ENCODE results near the gene MITF.

The MITF gene

DNA sequence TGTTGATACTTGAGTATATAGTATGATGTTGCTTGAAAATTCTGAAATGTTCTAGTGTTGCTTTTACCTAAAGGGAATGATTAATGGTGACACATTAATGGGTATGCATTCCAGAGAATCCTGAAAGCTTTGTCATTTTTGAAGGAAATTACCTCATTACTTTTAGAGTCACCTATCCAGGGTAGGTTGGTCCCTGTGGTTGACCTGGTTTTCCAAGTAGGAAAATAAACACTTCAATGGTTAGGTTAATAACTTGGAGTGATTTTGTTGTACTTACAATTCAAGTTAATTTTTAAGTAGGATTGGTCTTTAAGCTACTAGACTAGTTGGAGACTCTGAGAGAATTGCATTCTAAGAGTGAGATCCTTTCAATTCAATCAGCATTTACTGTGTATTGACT lies 31.0 kb downstream of the MITF start:
- Histone ChIP-seq H3K9me3 (ENCODE audit: control insufficient read depth, low read length) (no peaks in the 10 kb centered on the region), H3K27ac (ENCODE audit: insufficient read depth, low read depth, low read length, poor library complexity, severe bottlenecking) (no peak overlapping the region), H3K4me1 (ENCODE audit: control insufficient read depth, insufficient read depth, low read length) (no peaks in the 10 kb centered on the region), H3K36me3 (ENCODE audit: control insufficient read depth, insufficient read depth, low read length) (no peaks in the 10 kb centered on the region), H3K4me3 (ENCODE audit: insufficient read depth, low read depth, low read length) (no peak overlapping the region), H3K27me3 (ENCODE audit: control insufficient read depth, insufficient read depth, low read length, poor library complexity, severe bottlenecking) (no peaks in the 10 kb centered on the region)

- WGBS, 2 experiments = 90 to 94% methylated on average over 5 to 6 of the region's 6 CpGs
- H3K4me1 ChIP-seq (ENCODE audit: control insufficient read depth, insufficient read depth, low read length) = no peaks in the 10 kb centered on the region
- H3K27me3 ChIP-seq (ENCODE audit: control insufficient read depth, insufficient read depth, low read length, poor library complexity, severe bottlenecking) = no peaks in the 10 kb centered on the region
- no peaks in the 10 kb centered on the region for H3K36me3 ChIP-seq (ENCODE audit: control insufficient read depth, insufficient read depth, low read length)
- H3K27ac ChIP-seq (ENCODE audit: insufficient read depth, low read depth, low read length, poor library complexity, severe bottlenecking) = no peak overlapping the region
- H3K4me3 ChIP-seq (ENCODE audit: insufficient read depth, low read depth, low read length) = no peak overlapping the region
- H3K9me3 ChIP-seq (ENCODE audit: control insufficient read depth, low read length) = no peaks in the 10 kb centered on the region
Observed at GRCh38 chr3:69770976-69771634, 31.8 kb downstream of the MITF start.

DNA sequence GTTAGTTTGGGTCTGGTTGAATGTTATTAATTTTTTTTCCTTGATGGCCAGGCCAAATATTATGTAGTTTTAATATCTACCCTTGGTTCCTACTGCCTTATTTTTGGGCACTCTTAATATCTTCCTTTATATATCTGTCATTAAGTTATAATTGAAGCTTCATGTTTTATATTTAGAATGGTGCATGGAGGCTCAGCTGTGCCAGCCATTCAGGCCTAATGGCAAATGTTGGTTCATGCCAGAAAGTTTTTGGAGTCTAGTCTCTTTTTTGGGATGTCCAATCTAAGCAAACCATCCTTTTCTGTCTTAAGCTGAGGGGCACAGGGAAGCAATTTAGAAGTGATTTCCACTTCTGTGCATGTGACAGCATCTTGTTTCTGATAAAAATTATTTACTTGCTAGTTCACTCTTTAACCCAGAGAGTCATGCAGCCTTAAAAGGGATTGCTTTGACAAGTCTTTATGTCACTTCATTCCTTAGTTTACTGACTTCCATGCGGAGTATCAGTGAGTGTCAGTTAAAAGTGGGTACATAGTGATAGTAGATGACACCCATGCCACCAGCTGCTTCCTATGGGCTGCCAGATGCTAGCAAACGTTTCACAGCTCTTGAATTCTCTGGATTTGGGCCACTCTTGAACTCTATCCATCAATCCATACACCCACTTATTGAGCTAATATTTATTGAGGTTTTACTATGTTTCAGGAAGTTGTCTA lies 33.0 kb downstream of the MITF start:
- H3K27me3 ChIP-seq (ENCODE audit: control insufficient read depth, insufficient read depth, low read length, poor library complexity, severe bottlenecking) = no peaks in the 10 kb centered on the region
- H3K27ac ChIP-seq (ENCODE audit: insufficient read depth, low read depth, low read length, poor library complexity, severe bottlenecking) = no peak overlapping the region
- H3K4me1 ChIP-seq (ENCODE audit: control insufficient read depth, insufficient read depth, low read length) = no peaks in the 10 kb centered on the region
- no peaks in the 10 kb centered on the region for H3K36me3 ChIP-seq (ENCODE audit: control insufficient read depth, insufficient read depth, low read length)
- WGBS, 2 experiments = 88 to 91% methylated on average over 2 of the region's 2 CpGs
- no peak overlapping the region for H3K4me3 ChIP-seq (ENCODE audit: insufficient read depth, low read depth, low read length)
- H3K9me3 ChIP-seq (ENCODE audit: control insufficient read depth, low read length) = no peaks in the 10 kb centered on the region

GRCh38 chr3:69774029-69774428 lies 34.8 kb downstream of the MITF start:
- Histone ChIP-seq H3K9me3 (ENCODE audit: control insufficient read depth, low read length) (no peaks in the 10 kb centered on the region), H3K4me1 (ENCODE audit: control insufficient read depth, insufficient read depth, low read length) (no peaks in the 10 kb centered on the region)
- WGBS, 2 experiments = 100% methylated on average over 1 of the region's 1 CpG; no CpG with 5 or more reads in 1 of the 2 experiments

DNA sequence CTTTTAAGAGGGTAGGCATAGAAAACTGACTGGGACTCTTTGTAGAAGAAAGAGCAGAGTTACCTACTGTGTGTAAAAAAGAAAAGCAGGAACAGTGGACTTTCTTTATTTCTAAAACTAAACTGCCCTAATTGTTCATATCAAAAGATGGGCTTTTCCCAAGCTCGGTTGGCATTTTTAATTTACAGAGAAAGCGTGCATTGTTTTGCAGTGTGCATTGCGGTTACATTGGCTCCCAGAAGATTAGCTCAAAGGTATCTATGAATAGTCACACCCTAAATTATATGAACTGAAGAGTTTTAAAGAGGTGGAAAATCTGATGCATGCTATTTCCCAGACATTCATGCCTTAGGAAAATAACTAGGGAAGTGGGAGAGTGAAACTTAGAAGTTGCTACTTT lies 36.5 kb downstream of the MITF start:
- 93 to 97% methylated on average over 3 of the region's 3 CpGs for WGBS, 2 experiments
- Histone ChIP-seq H3K9me3 (ENCODE audit: control insufficient read depth, low read length) (no peaks in the 10 kb centered on the region), H3K36me3 (ENCODE audit: control insufficient read depth, insufficient read depth, low read length) (no peaks in the 10 kb centered on the region), H3K27ac (ENCODE audit: insufficient read depth, low read depth, low read length, poor library complexity, severe bottlenecking) (no peak overlapping the region), H3K27me3 (ENCODE audit: control insufficient read depth, insufficient read depth, low read length, poor library complexity, severe bottlenecking) (no peaks in the 10 kb centered on the region), H3K4me1 (ENCODE audit: control insufficient read depth, insufficient read depth, low read length) (no peaks in the 10 kb centered on the region), H3K4me3 (ENCODE audit: insufficient read depth, low read depth, low read length) (no peak overlapping the region)

More at GRCh38 chr3:69774029-69774428, 34.8 kb downstream of the MITF start:
- H3K4me3 ChIP-seq (ENCODE audit: insufficient read depth, low read depth, low read length) = no peak overlapping the region
- no peaks in the 10 kb centered on the region for H3K27me3 ChIP-seq (ENCODE audit: control insufficient read depth, insufficient read depth, low read length, poor library complexity, severe bottlenecking)
- H3K27ac ChIP-seq (ENCODE audit: insufficient read depth, low read depth, low read length, poor library complexity, severe bottlenecking) = no peak overlapping the region
- H3K36me3 ChIP-seq (ENCODE audit: control insufficient read depth, insufficient read depth, low read length) = no peaks in the 10 kb centered on the region

- Histone ChIP-seq H3K27me3 (ENCODE audit: control insufficient read depth, insufficient read depth, low read length, poor library complexity, severe bottlenecking) (no peaks in the 10 kb centered on the region), H3K27ac (ENCODE audit: insufficient read depth, low read depth, low read length, poor library complexity, severe bottlenecking) (no peak overlapping the region), H3K9me3 (ENCODE audit: control insufficient read depth, low read length) (no peaks in the 10 kb centered on the region), H3K36me3 (ENCODE audit: control insufficient read depth, insufficient read depth, low read length) (no peaks in the 10 kb centered on the region), H3K4me1 (ENCODE audit: control insufficient read depth, insufficient read depth, low read length) (no peaks in the 10 kb centered on the region), H3K4me3 (ENCODE audit: insufficient read depth, low read depth, low read length) (no peak overlapping the region)
- WGBS, 2 experiments = 89 to 95% methylated on average over 3 of the region's 3 CpGs
Observed at GRCh38 chr3:69776289-69776688, 37.0 kb downstream of the MITF start.

DNA sequence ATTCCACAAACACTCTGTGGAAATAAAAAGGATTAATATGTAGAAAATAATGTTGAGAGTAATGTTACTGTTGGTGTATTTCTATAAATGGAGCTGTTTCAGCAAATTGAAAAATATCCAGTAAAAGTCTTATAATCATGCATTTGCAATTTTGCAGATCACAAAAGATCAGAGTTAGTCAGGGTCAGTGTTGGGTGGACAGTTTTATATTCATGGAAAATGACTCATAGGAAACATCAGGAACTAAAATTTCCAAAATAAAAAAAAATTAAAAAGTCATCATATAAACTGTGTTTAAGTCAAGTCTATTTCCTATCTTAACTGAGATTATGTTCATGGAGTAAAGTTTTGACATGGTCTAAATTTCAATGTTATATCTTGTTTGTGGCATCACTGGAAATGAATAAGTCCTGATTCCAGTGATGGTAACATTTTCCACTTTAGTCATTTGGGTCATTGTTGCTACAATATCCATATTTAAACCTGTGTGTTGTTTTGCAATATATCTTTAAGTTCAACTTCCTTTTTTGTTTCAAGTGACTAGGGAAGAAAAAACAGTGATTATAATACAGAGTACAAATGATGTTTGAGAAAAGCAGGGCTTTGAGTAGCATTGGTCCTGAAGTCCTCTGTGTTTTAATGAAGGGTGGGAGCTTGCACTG lies 37.8 kb downstream of the MITF start:
- Histone ChIP-seq H3K4me1 (ENCODE audit: control insufficient read depth, insufficient read depth, low read length) (no peaks in the 10 kb centered on the region), H3K27me3 (ENCODE audit: control insufficient read depth, insufficient read depth, low read length, poor library complexity, severe bottlenecking) (no peaks in the 10 kb centered on the region), H3K9me3 (ENCODE audit: control insufficient read depth, low read length) (no peaks in the 10 kb centered on the region), H3K4me3 (ENCODE audit: insufficient read depth, low read depth, low read length) (no peak overlapping the region), H3K27ac (ENCODE audit: insufficient read depth, low read depth, low read length, poor library complexity, severe bottlenecking) (no peak overlapping the region), H3K36me3 (ENCODE audit: control insufficient read depth, insufficient read depth, low read length) (no peaks in the 10 kb centered on the region)

DNA sequence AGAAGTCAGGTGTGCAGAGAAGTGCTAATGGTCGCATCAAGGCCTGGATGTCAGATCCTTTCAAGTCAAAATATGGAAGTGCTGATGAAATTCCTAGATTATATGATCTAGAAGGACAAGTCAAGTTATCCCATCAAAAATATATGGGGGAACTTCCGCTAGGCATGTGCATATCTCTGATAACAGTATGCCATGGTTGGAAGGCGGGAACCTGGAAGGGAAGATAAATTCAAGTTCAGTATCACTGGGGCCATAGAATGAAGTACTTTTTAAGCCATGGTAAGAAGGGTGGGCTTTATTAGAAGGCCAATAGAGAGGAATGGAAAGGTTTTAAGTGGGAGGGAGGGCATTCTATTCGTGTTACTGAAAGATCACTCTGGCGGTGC lies 38.3 kb downstream of the MITF start:
- Histone ChIP-seq H3K27me3 (ENCODE audit: control insufficient read depth, insufficient read depth, low read length, poor library complexity, severe bottlenecking) (no peaks in the 10 kb centered on the region), H3K4me1 (ENCODE audit: control insufficient read depth, insufficient read depth, low read length) (no peaks in the 10 kb centered on the region), H3K9me3 (ENCODE audit: control insufficient read depth, low read length) (no peaks in the 10 kb centered on the region), H3K27ac (ENCODE audit: insufficient read depth, low read depth, low read length, poor library complexity, severe bottlenecking) (no peak overlapping the region), H3K36me3 (ENCODE audit: control insufficient read depth, insufficient read depth, low read length) (no peaks in the 10 kb centered on the region), H3K4me3 (ENCODE audit: insufficient read depth, low read depth, low read length) (no peak overlapping the region)
- WGBS, 2 experiments = 87 to 94% methylated on average over 5 of the region's 5 CpGs

GRCh38 chr3:69781593-69781992 lies 42.3 kb downstream of the MITF start:
- 86 to 87% methylated on average over 4 of the region's 4 CpGs for WGBS, 2 experiments
- Histone ChIP-seq H3K4me1 (ENCODE audit: control insufficient read depth, insufficient read depth, low read length) (no peaks in the 10 kb centered on the region), H3K27me3 (ENCODE audit: control insufficient read depth, insufficient read depth, low read length, poor library complexity, severe bottlenecking) (no peaks in the 10 kb centered on the region), H3K4me3 (ENCODE audit: insufficient read depth, low read depth, low read length) (no peak overlapping the region), H3K36me3 (ENCODE audit: control insufficient read depth, insufficient read depth, low read length) (no peaks in the 10 kb centered on the region), H3K27ac (ENCODE audit: insufficient read depth, low read depth, low read length, poor library complexity, severe bottlenecking) (no peak overlapping the region), H3K9me3 (ENCODE audit: control insufficient read depth, low read length) (no peaks in the 10 kb centered on the region)

DNA sequence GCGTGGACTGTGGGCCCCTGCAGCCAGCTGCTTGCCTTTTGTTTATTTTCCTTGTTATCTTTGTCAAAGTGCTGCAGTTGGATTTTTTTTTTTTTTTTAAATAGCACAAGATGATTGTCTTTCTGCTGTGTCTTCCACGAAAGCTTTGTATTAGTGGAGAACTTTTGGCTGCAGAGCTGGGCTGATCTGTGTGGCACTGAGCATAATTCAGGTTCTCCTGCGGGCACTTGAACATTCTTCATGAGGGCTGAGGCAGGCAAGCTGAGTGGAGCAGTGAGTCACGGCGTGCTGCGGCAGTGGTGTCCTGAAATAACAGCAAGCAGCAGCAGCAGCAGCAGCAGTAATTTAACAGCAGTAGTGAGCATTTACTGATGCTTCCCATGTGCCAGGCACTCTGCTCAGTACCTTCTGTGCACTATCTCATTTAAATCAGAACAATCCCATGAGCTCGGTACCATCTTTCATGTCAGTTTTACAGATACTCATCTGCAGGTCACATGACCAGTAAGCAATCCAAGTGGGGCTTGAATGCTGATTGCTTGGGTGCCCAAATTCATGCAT lies 45.8 kb downstream of the MITF start:
- no peaks in the 10 kb centered on the region for H3K4me1 ChIP-seq (ENCODE audit: control insufficient read depth, insufficient read depth, low read length)
- H3K4me3 ChIP-seq (ENCODE audit: insufficient read depth, low read depth, low read length) = no peak overlapping the region
- 84 to 88% methylated on average over 7 of the region's 7 CpGs for WGBS, 2 experiments
- no peaks in the 10 kb centered on the region for H3K9me3 ChIP-seq (ENCODE audit: control insufficient read depth, low read length)
- H3K36me3 ChIP-seq (ENCODE audit: control insufficient read depth, insufficient read depth, low read length) = no peaks in the 10 kb centered on the region
- no peak overlapping the region for H3K27ac ChIP-seq (ENCODE audit: insufficient read depth, low read depth, low read length, poor library complexity, severe bottlenecking)
- H3K27me3 ChIP-seq (ENCODE audit: control insufficient read depth, insufficient read depth, low read length, poor library complexity, severe bottlenecking) = no peaks in the 10 kb centered on the region
